T47D (cell line): ENCODE measurements around the gene ZNF594.
"Not testable (repeated sequence)": the region's sequence is repeated elsewhere in the genome, so short reads cannot be mapped to it uniquely, and the experiment has no call there.

Experiments
- DNase-seq, 2 experiments: peaks; one replicate each; pipeline versions ENCODE4 v3.0.0 to v3.0.0-alpha.2; 2011 to 2012; ENCODE audit warnings: low read depth in 1 of 2, low spot score in 1 of 2
- JUND ChIP-seq: IDR thresholded peaks from 2 replicates; pipeline ENCODE4 v1.6.1; 2012; ENCODE audit warnings: low read depth
- in situ Hi-C: cut with HindIII; loops from 2 replicates; pipeline ENCODE4 v1.10.0; 2016; ENCODE audit warnings: low sequenced_read_pairs, low pct_unique_long_range_greater_than_20kb

The ZNF594 gene

GRCh38 chr17:5219536-5219935 is 27.9 kb upstream of the ZNF594 start:
- TF ChIP-seq JUND = no peak
- DNase-seq = peak in 1 of 2 experiments; percentile 85
- in situ Hi-C loops = no loop called here

- in situ Hi-C loops, DNase-seq: not testable (repeated sequence)
Measured at GRCh38 chr17:5217562-5217961, 25.9 kb upstream of the ZNF594 start.

- in situ Hi-C loops = no loop called here
- DNase-seq = no peak
- no peak for TF ChIP-seq JUND
Measured at GRCh38 chr17:5211458-5211857, 19.8 kb upstream of the ZNF594 start.

- no peak for DNase-seq
- TF ChIP-seq JUND = no peak
- in situ Hi-C loops = no loop called here
Measured at GRCh38 chr17:5210614-5211252, 19.1 kb upstream of the ZNF594 start.

- TF ChIP-seq JUND = no peak
- in situ Hi-C loops = no loop called here
- no peak for DNase-seq
Measured at GRCh38 chr17:5210091-5210490, 18.4 kb upstream of the ZNF594 start.

- TF ChIP-seq JUND = no peak
- no peak for DNase-seq
- in situ Hi-C loops = no loop called here
Measured at GRCh38 chr17:5209396-5209795, 17.7 kb upstream of the ZNF594 start.

GRCh38 chr17:5203908-5204294 is 12.2 kb upstream of the ZNF594 start:
- peak; percentile 46; the same call in 1 of the 2 replicates for TF ChIP-seq JUND
- DNase-seq = peak in 1 of 2 experiments; percentile 68
- in situ Hi-C loops = no loop called here

GRCh38 chr17:5203178-5203907 is 11.7 kb upstream of the ZNF594 start:
- in situ Hi-C loops = no loop called here

GRCh38 chr17:5201011-5201410 is 9.3 kb upstream of the ZNF594 start:
- no peak for TF ChIP-seq JUND
- DNase-seq = peak in 1 of 2 experiments; percentile 87
- in situ Hi-C loops = no loop called here

More at GRCh38 chr17:5203178-5203907, 11.7 kb upstream of the ZNF594 start:
- TF ChIP-seq JUND = no peak
- DNase-seq = no peak

GRCh38 chr17:5200360-5200759 is 8.7 kb upstream of the ZNF594 start:
- in situ Hi-C loops = no loop called here
- no peak for DNase-seq
- no peak for TF ChIP-seq JUND

- DNase-seq = no peak
- in situ Hi-C loops = no loop called here
- no peak for TF ChIP-seq JUND
Measured at GRCh38 chr17:5198472-5198871, 6.8 kb upstream of the ZNF594 start.

- no peak for DNase-seq
- no peak for TF ChIP-seq JUND
- in situ Hi-C loops = no loop called here
Measured at GRCh38 chr17:5194346-5194745, 2.7 kb upstream of the ZNF594 start.

GRCh38 chr17:5184288-5184687 is 7.4 kb downstream of the ZNF594 start:
- in situ Hi-C loops = no loop called here
- no peak for DNase-seq
- TF ChIP-seq JUND = no peak
